RWPE1 (cell line): ENCODE results near the gene C12orf57.

Source experiments
- CTCF ChIA-PET: fragments of 350-600 bp; sonication (Branson Sonifier 250); formaldehyde crosslinking; extraction: SDS; loops from one replicate; lab custom pipeline; 2021; lab: Yijun Ruan, JAX
- POLR2A ChIA-PET: fragments of 400-600 bp; formaldehyde crosslinking; extraction: SDS; loops from one replicate; lab custom pipeline; 2020; ENCODE audit warnings: antibody characterized with exemption; ENCODE audit not compliant: low non-redundant PET; lab: Yijun Ruan, JAX
- DNase-seq: peaks from one replicate; pipeline ENCODE4 v3.0.0; 2012; ENCODE audit warnings: low spot score
- H3K27ac ChIP-seq: fragments of 450-650 bp; 2 replicates; pipeline ENCODE4 v1.5.1; 2017
- CTCF ChIP-seq: fragments of 450-650 bp; conservative IDR thresholded peaks from 2 replicates; pipeline ENCODE4 v1.5.1; 2017; ENCODE audit warnings: low read depth, mild to moderate bottlenecking

Gene C12orf57

GRCh38 chr12:6958609-6959057, 14.8 kb downstream of the C12orf57 start:
- ChIA-PET CTCF (interaction anchor here (0.5 to 1.3 kb wide), 2 partner anchors 14 to 60 kb away, joined by 4 to 5 read pairs; partner anchors contain the start of gene LPCAT3), POLR2A (interaction anchor here (1.3 kb wide), 1 partner anchor 12 kb away, joined by 5 read pairs; no protein-coding TSS in a partner anchor)
- peak overlapping the region; percentile 66 for H3K27ac ChIP-seq
- no peak for DNase-seq
- no peak for TF ChIP-seq CTCF

GRCh38 chr12:6959058-6959804, 15.4 kb downstream of the C12orf57 start:
- POLR2A ChIA-PET = interaction anchor here (1.3 kb wide), 1 partner anchor 13 kb away, joined by 5 read pairs; no protein-coding TSS in a partner anchor

GRCh38 chr12:6959805-6960592, 16.2 kb downstream of the C12orf57 start:
- no peak for DNase-seq
- peak overlapping the region; percentile 72 for H3K27ac ChIP-seq
- TF ChIP-seq CTCF = no peak
- ChIA-PET POLR2A (interaction anchor here (2.4 to 2.7 kb wide), 2 partner anchors 14 to 16 kb away, joined by 12 to 24 read pairs; partner anchors contain the start of genes C12orf57 and RNU7-1), CTCF (interaction anchor here (0.6 to 2.5 kb wide), 6 partner anchors 8 to 140 kb away, joined by 3 to 5 read pairs (median 3); no protein-coding TSS in a partner anchor)

More at GRCh38 chr12:6959058-6959804, 15.4 kb downstream of the C12orf57 start:
- DNase-seq = no peak
- H3K27ac ChIP-seq = peak overlapping the region; percentile 66
- CTCF ChIA-PET = interaction anchor here (0.5 to 1.3 kb wide), 3 partner anchors 12 to 59 kb away, joined by 3 to 5 read pairs (median 4); partner anchors contain the start of gene LPCAT3
- no peak for TF ChIP-seq CTCF

- ChIA-PET CTCF (interaction anchor here (0.6 to 2.5 kb wide), 8 partner anchors 8 to 994 kb away, joined by 3 to 14 read pairs (median 3); partner anchors contain the start of genes C12orf57 and RNU7-1), POLR2A (interaction anchor here (2.4 to 2.7 kb wide), 2 partner anchors 15 to 17 kb away, joined by 12 to 24 read pairs; partner anchors contain the start of genes C12orf57 and RNU7-1)
- DNase-seq = no peak
- TF ChIP-seq CTCF = no peak
- peak overlapping the region; percentile 72 for H3K27ac ChIP-seq
Observed at GRCh38 chr12:6960593-6961277, 16.9 kb downstream of the C12orf57 start.

GRCh38 chr12:6961278-6961694, 17.5 kb downstream of the C12orf57 start:
- TF ChIP-seq CTCF = no peak
- POLR2A ChIA-PET = interaction anchor here (2.4 to 2.7 kb wide), 2 partner anchors 15 to 17 kb away, joined by 12 to 24 read pairs; partner anchors contain the start of genes C12orf57 and RNU7-1
- peak overlapping the region; percentile 72 for H3K27ac ChIP-seq
- peak; percentile 45 for DNase-seq
- CTCF ChIA-PET = interaction anchor here (0.6 to 2.5 kb wide), 7 partner anchors 9 to 995 kb away, joined by 3 to 14 read pairs (median 5); partner anchors contain the start of genes C12orf57, C1RL and RNU7-1
